ENCODE measurements around the gene GJA5. TPM values are rescaled to one million over a fixed set of nuclear protein-coding genes. Genes with fewer than 3 reads are reported as not detected.

The GJA5 gene
- total and polyA plus RNA-seq, 7 donors, result 1.2 to 10.8 (median 3.1) TPM; not detected in 1

- no peaks in the 10 kb centered on the region for H3K9me3 ChIP-seq
- no peak for DNase-seq
- no peaks in the 10 kb centered on the region for H3K36me3 ChIP-seq
- intact Hi-C loops (cut with DNase I), result no loop called here
- TF ChIP-seq POLR2AphosphoS5 (IDR thresholded peaks at IDR 0.05), result no peak
- TF ChIP-seq EP300 (IDR thresholded peaks at IDR 0.05), result no peak
- TF ChIP-seq POLR2A (IDR thresholded peaks at IDR 0.05), result no peak
- no peak for TF ChIP-seq CTCF (IDR thresholded peaks at IDR 0.05)
- H3K4me1 ChIP-seq, result peaks cover 0 to 8% (median 0%) of the 10 kb centered on the region in 4 donors
- no peaks in the 10 kb centered on the region for H3K27me3 ChIP-seq
- WGBS, 2 donors, result 86 to 89% methylated on average over 3 of the region's 3 CpGs
- no peak overlapping the region for H3K27ac ChIP-seq
- H3K4me3 ChIP-seq, result no peak overlapping the region
These were observed 7.3 kb downstream of the GJA5 start for GRCh38 chr1:147753081-147753480.

- no peak overlapping the region for H3K27ac ChIP-seq
- no peak overlapping the region for H3K4me3 ChIP-seq
- H3K27me3 ChIP-seq, result no peaks in the 10 kb centered on the region
- H3K9me3 ChIP-seq, result no peaks in the 10 kb centered on the region
- H3K36me3 ChIP-seq, result no peaks in the 10 kb centered on the region
- H3K4me1 ChIP-seq, result peaks cover 0 to 7% (median 0%) of the 10 kb centered on the region in 4 donors
- WGBS, 2 donors, result 88 to 90% methylated on average over 7 of the region's 7 CpGs
- DNase-seq, result no peak
- intact Hi-C loops (cut with DNase I), result no loop called here
- no peak for TF ChIP-seq POLR2A (IDR thresholded peaks at IDR 0.05)
- TF ChIP-seq POLR2AphosphoS5 (IDR thresholded peaks at IDR 0.05), result no peak
- TF ChIP-seq CTCF (IDR thresholded peaks at IDR 0.05), result no peak
- TF ChIP-seq EP300 (IDR thresholded peaks at IDR 0.05), result no peak
These were observed 7.9 kb downstream of the GJA5 start for GRCh38 chr1:147752511-147752910.

- no peak for DNase-seq
- H3K4me3 ChIP-seq, result no peak overlapping the region
- intact Hi-C loops (cut with DNase I), result no loop called here
- TF ChIP-seq EP300 (IDR thresholded peaks at IDR 0.05), result no peak
- TF ChIP-seq POLR2A (IDR thresholded peaks at IDR 0.05), result no peak
- no peak for TF ChIP-seq CTCF (IDR thresholded peaks at IDR 0.05)
- TF ChIP-seq POLR2AphosphoS5 (IDR thresholded peaks at IDR 0.05), result no peak
- no peaks in the 10 kb centered on the region for H3K36me3 ChIP-seq
- H3K27me3 ChIP-seq, result no peaks in the 10 kb centered on the region
- no peak overlapping the region for H3K27ac ChIP-seq
- no peaks in the 10 kb centered on the region for H3K9me3 ChIP-seq
- no peaks in the 10 kb centered on the region for H3K4me1 ChIP-seq
- 90% methylated on average over 5 of the region's 5 CpGs for WGBS, 2 donors
These were observed 9.1 kb downstream of the GJA5 start for GRCh38 chr1:147751346-147751745.

- intact Hi-C loops (cut with DNase I), result no loop called here
- WGBS, 2 donors, result 74 to 83% methylated on average over 7 of the region's 7 CpGs
These were observed 9.7 kb downstream of the GJA5 start for GRCh38 chr1:147750618-147751217.

More at GRCh38 chr1:147750618-147751217, 9.7 kb downstream of the GJA5 start:
- Histone ChIP-seq H3K4me3 (no peak overlapping the region), H3K9me3 (no peaks in the 10 kb centered on the region), H3K27ac (no peak overlapping the region), H3K4me1 (no peaks in the 10 kb centered on the region), H3K36me3 (no peaks in the 10 kb centered on the region), H3K27me3 (no peaks in the 10 kb centered on the region)
- DNase-seq, result no peak
- TF ChIP-seq CTCF (IDR thresholded peaks at IDR 0.05) (no peak), EP300 (IDR thresholded peaks at IDR 0.05) (no peak), POLR2A (IDR thresholded peaks at IDR 0.05) (no peak), POLR2AphosphoS5 (IDR thresholded peaks at IDR 0.05) (no peak)
